NCI-H146 treated with DMSO at 0.1 percent for 48 hours (cell line): ENCODE results near the gene SPAG9.
"Not testable (repeated sequence)": the region's sequence is repeated elsewhere in the genome, so short reads cannot be mapped to it uniquely, and the experiment has no call there.

Experiments
- DNase-seq: peaks from one replicate; lab custom pipeline; 2025; ENCODE audit not compliant: unreplicated experiment; lab: John Stamatoyannopoulos, UW

The SPAG9 gene

DNA sequence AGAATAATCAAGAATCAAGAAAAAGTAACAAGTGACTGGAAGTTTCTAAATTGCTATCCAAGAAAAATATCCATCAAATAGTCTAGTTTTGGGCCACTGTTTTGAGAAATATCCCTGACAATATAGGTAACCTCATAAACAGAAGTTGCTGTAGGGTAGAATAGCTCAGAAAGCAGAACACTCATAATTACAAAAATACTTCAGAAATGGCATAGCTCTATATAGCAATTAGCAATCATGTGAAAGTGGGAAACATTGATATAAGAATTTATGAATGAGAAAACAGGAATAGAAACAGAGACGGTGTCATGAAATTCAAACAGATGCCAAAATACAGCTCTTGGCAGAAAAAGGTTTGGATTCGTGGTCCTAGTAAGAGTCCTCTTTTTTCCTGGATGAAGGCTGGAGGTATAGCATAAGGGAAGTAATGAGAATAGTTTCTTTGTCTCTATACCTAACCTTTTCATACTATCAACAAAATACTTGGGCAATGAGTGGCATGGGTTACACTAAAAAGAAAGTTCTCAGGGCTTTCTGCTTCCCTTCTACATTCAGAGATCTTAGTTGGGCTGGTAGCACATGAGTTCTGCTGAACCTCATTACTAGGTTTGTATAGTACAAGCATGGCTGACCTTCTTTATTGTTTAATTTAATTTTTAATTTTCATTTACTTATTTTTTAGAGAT, 33.5 kb downstream of the SPAG9 start:
- DNase-seq: no peak

DNA sequence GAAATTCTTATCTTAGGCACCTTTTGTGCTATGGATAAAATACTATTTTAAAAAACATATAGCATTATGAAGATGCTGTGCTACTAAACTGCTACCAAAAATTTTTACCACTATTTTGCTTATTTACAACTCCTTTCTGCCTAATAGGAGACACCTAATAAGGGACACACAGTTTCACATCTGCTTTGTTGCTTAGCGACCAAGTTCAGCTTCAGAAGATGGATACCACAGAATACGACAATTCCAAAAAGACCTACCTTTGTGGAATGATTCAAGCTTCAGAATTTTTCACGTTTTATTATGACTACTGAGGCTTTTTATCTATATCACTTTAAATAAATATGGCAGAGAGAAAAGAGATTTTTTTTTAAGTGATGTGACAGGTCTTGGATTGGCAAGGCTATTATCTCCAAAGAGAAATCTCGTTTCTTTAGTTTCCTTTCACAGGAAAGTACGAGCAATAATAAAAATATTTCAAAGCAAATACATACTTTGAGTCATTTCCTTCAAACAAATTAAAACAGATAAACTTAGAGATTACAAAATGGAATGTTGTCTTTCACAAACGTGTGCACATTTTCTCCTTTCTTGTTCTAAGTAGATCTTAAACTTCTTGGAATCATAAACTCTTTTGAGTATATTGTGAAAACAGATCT, 35.4 kb downstream of the SPAG9 start:
- no peak for DNase-seq

DNA sequence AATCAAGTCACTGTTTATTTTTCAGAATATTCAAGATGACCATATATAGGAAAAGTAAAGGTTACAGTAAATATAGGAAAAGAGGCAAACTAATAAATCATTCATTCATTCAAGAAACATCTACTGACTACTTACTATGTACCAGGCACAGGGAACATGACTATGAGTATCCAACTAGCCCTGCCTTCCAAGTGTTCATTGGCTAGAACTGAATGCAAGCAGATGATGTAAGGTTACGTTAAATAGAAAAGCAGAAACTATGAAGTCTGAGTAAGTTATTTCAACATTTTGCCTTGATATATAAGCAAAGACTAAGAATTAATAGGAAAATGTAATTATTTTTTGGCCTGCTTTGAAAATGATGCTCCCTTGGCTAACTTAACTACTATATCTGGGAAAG, 36.7 kb downstream of the SPAG9 start:
- no peak for DNase-seq

DNA sequence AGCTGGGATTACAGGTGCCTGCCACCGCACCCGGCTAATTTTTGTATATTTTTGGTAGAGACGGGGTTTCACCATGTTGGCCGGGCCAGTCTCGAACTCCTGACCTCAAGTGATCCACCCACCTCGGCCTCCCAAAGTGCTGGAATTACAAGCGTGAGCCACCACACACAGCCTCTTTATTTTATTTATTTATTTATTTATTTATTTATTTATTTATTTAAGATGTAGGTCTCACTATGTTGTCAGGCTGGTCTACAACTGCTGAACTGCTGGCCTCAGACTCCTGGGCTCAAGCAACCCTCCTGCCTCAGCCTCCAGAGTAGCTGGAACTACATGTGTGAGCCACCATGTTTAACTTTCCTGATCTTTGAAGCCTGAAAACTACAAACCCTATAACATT, 37.3 kb downstream of the SPAG9 start:
- DNase-seq: not testable (repeated sequence)

DNA sequence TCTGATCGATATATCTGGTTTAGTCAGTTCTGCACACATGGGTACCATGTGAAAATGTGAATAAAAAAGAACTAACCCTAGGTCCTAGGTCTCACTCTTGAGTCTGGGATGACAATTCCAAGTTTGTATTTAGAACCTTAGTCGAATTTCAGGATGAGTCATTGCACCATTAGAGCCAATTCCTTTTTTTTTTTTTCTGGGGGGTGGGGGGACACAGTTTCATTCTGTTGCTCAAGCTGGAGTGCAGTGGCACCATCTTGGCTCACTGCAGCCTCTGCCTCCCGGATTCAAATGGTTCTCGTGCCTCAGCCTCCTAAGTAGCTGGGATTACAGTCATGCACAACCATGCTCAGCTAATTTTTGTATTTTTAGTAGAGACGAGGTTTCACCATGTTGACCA, 41.6 kb downstream of the SPAG9 start:
- DNase-seq: no peak

DNA sequence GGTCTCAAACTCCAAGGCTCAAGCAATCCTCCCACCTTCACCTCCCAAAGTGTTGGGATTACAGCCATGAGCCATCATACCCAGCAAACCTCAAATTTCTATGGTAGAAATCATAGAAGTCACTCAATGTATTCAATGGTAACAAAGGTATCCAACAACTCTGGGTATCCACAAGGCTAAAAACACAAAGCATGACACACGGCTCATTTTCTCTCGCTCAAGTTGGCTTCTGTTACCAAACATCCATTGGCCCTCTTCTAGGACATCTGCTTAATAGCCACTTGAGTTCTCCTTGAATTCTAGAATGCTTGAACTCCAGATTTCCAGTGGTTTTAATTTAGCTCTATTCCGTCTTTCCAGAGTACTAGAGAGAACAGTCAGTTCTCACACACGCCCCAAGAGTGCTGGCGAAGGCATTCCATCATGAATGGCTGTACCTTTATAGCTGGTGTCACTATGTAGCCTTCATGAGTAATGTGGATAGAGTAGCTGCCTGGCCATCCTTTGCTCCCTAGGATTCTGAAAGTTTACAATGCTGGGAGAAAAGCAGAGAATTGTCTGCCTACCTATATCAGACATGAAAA, 42.6 kb downstream of the SPAG9 start:
- no peak for DNase-seq

DNA sequence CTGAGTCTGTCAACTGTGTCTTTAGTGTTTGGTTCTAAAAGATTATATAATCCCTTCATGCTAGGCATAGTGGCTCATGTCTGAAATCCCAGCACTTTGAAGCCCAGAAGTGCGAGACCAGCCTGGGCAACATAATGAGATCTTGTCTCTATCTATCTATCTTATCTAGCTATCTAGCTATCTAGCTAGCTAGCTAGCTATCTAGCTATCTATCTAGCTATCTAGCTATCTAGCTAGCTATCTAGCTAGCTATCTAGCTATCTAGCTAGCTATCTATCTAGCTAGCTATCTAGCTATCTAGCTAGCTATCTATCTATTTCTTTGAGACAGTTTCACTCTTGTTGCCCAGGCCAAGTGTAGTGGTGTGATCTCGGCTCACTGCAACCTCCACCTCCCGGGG, 43.8 kb downstream of the SPAG9 start:
- no peak for DNase-seq

DNA sequence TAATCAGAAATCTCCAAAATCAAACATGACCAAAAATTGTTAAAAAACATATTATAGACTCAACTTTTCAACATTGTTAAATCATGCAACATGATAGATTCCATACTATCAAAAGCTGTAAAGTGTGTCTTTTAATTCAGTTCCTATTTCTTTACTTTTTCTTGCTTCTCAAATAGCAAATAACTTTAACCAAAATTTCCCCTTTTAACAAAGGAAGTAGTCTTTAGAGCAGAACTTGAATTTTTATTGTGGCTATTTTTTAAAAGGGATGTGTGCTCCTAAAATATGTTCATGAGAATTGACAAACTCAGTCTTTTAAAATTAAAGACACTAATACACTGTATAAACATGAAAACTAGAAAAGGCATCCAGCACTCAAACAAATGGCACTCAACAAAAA, 49.1 kb downstream of the SPAG9 start:
- no peak for DNase-seq

DNA sequence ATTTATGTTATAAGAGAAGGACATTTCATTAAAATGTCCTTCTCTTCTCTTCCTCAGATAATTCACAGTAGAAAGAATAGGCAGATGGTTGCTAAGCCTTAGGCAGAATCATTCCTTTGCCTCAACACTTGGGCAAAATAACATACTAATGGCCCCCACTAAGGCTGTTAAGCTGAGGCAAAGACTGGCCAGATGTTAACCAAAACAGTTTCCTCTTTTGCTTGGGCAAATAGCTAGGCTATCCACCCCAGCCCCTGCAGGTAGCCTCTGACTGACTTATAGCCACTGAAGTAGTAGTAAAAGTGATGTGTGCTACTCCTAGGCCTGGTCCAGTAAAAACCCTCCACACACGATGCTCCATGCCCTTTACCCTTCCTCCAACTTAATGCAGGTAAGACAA, 55.2 kb downstream of the SPAG9 start:
- DNase-seq: no peak

DNA sequence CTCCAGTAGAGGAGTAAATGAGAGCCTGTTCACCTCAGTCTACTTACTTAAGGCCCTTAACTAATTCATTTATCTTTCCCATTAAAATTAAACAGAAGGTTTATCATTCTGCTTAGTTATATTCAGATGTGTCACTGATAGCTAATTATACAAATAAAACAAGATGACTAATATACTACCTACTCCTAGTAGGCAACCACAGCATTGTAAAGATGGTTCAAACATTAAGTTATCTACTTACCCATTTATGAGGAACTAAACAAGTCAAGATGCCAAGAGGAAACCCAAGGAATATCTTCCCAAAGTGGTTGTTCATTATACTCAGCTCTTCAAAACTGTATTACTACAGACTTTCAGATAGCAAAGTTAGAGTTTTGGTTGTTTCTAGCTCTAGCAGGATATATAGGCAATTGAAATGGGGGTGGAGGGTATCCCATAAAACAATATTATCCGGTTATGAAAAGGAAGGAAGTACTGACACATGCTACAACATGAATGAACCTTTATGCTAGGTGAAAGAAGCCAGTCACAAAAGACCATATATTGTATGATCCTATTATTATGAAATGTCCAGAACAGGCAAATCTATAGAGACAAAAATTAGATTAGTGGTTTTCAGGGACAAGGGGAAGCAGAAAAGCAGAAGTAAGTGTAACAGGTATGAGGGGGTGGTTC, 56.5 kb downstream of the SPAG9 start:
- no peak for DNase-seq

DNA sequence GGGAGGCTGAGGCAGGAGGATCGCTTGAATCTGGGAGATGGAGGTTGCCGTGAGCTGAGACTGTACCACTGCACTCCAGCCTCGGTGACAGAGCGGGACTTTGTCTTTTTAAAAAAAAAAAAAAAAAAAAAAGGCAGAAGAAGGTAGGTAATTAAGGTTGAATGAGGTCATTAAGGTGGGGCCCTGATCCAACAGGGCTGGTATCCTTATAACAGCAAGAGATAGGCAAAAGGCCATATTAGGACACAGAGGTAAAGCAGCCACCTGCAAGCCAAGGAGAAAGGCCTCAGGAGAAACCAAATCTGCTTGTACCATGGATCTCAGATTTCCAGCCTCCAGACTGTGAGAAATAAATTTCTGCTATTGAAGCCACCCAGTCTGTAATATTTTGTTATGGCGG, 60.3 kb downstream of the SPAG9 start:
- DNase-seq: no peak

DNA sequence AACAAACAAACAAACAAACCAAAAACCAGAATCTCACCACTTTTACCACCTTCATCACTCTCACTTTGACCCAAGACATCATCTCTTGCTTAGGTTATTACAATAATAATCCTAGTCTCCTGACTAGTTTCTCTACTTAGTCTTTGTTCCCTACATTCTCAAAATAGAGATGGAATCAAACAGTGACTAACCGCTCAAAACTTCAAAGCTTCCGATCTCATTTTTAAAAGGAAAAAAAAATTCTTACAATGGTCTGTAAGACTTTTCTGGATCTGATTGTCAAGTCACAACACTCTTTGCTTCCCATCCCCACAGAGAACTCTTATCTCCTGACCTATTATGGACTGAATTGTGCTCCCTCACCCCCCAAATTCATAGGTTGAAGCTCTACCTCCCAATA, 60.9 kb downstream of the SPAG9 start:
- DNase-seq: no peak

DNA sequence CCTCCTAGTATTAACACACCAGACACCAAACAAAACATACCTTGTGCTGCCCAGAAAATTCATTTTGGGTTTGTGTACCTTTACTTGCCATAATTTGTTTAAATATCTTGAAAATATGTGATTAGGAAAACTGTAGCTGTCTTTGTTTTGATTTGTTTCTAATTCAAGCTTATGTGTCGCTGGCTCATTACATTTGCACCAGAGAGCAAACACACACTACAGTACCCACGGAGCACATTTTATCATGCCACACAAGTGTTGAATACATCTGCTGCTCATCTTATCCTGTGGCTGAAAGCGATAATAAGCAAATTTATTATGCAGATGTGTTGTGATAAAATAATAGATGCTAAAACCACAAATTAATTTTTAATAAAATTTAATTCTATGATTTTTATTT, 63.1 kb downstream of the SPAG9 start:
- no peak for DNase-seq

DNA sequence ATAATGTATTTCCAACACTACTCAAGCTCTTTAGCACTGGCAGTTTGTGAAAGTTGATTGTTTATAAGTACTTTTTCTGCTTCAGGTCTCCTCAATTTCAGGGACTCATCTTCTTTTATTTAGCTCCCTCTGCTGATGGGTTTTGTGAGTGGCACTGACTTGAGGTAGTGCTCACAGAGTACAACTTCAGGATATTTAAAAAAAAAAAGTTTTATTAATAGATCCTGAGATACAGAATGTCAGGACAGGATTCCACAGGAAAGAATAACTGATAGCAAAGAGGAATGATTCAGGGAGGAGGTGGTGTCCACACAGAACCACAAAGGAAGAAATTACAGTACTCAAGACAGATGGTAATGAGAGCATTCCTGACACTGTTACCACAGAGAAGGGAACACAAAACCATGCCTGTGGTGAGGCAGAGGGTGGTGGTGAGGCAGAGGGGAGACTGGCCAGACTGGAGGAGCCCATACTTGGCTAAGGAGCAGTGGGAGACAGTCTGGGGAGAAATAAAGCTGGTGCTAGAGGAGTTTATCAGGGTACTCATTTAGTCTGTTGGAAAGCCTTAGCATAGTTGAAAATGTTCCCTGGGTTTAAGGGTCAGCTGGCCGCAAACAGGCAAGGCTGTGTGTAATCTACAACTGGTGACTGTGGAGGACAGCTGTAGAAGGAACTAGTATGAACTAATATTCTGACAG, 63.7 kb downstream of the SPAG9 start:
- peak; percentile 22 for DNase-seq

DNA sequence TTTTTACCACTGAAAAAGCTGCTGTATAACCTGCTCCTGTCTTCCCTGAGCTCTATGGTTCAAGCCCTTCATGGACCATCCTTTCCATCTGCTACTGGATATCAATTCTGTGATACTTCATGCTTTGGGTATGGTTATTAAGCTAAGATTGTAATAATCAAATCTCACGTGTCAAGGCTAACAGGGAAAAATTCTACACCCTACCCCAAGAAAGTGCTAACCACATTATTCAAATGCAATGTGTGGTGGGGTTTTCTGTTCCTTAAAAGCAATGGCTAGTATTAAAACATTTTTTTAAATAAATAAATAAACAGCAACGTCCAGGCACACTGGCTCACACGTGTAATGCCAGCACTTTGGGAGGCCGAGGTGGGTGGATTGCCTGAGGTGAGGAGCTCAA, 65.9 kb downstream of the SPAG9 start:
- DNase-seq: no peak

DNA sequence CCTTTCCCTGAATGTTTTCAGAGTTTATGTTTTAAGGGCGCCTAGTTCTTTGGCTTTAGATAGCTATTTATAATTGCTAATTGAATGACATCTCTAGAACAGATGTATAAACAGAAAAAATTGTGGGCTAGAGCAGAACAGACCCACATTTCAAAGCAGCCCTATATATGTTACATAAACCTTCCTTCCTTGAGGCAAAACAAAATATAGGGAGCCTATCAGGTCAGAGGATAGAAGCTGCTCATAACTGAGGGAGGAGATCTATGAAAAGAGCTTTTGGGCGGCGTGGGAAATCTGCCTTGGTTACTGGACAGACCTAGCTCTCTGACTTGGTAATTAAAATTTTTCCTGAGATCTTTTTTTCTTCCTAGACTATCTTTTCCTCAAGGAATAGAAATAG, 68.4 kb downstream of the SPAG9 start:
- DNase-seq: no peak

DNA sequence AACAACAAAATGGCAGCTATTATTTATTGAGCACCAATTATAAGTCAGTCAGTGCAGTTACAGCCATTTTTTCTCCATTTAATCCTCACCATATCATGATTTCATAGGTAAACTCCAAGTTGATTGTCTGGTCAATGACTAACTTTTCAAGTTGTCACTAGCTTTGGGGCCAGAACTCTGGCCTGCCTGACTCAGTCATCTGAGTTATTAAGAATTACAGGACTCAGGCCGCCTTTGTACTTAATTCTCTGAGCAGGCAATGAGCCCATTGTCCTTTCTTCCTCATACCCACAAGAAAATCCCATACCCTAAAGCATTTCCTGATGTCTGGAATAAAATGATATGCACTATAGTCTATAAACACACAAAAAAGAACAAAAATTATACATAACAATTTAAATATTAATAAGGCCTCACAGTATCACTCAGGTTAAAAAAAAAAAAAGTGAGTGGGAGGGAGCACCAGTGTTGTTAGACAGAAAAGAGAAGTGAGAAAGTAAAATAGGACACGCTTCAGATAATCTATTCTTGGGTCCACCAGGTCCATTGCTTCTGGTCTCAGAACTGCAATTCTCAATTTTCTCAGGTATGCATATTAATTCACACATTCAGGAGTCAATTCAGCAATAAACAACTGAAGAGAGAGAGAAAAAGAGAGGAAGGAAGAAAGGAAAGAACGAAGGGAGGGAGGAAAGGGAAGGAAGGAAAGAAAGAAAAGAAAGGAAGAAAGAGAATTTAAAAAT, 70.2 kb downstream of the SPAG9 start:
- no peak for DNase-seq

DNA sequence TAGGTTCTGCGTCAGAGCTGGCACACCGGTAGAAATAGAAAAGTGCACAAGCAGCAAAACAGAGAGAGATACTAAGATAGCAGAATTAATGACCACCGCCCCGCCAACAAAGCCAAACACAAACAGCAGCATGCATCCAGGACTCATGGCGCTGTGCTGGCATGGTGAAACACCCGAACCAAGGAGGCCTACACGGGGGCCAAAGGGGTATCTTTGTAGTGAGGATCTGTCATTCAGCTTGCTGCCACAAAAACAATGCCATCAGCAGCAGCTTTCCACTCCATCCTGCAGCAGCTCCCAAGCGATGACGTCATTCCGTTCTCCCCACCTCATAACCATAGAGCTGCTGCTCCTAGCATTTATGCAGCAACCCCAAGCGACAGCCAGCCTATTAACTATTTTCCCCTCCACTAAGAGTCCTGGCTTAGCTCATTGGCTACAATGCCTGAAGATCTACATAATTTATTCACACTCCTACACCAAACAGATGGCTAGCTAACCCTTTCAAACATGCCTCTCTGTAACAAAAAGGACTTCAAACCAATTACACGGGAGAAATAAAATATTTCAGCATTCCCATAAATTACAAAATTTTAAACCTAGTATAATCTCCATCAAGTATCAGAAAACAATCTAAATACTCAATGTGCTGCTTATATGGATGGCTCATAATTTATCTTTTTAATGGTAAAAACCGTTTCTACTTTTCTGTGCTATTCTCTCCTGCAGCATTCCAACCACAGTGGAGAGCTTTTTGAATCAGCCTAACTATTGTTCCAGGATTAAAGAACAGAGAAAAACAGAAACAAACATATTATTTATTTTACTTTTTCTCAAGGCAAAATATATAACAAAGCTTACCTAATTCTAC, 73.9 kb downstream of the SPAG9 start:
- peak; percentile 95 for DNase-seq

DNA sequence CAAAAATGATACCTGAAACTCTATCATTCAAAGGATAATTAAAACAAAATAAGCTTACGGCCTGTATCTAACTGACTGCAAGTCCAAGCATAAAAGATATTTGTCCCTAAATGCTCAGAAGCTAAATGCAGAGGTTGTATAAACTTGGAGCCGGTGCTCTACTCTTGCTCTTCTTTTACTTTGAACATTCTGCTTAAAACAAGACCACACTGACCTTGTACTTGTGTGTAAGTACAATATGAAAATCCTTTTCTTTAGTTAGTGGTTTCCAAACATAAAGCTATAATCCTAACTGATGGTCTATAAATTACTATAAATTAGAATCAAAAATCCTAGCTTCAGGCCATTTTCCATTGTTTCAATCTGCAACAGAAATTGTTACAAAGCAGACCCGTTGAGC, 74.6 kb downstream of the SPAG9 start:
- DNase-seq: no peak

DNA sequence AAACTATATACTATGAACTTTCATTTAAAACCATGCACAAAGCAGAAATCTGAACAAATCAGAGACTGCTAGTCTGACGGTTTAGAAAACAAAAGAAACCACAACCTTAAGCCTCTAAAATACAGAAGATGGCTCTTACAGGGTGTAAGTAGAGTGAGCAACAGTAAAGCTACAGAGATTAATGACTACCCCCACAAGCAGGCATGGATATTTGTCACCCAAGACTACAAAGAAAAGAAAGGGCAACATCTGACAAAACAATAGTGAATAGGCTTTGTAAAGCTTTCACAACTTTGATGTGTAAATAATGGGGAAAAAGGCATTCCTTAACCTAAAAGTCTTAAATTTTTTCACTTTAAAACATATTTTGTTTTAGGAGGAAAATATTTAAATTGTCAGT, 75.0 kb downstream of the SPAG9 start:
- peak; percentile 14 for DNase-seq
